ENCODE data around the gene EIF4H.

The EIF4H gene

DNA sequence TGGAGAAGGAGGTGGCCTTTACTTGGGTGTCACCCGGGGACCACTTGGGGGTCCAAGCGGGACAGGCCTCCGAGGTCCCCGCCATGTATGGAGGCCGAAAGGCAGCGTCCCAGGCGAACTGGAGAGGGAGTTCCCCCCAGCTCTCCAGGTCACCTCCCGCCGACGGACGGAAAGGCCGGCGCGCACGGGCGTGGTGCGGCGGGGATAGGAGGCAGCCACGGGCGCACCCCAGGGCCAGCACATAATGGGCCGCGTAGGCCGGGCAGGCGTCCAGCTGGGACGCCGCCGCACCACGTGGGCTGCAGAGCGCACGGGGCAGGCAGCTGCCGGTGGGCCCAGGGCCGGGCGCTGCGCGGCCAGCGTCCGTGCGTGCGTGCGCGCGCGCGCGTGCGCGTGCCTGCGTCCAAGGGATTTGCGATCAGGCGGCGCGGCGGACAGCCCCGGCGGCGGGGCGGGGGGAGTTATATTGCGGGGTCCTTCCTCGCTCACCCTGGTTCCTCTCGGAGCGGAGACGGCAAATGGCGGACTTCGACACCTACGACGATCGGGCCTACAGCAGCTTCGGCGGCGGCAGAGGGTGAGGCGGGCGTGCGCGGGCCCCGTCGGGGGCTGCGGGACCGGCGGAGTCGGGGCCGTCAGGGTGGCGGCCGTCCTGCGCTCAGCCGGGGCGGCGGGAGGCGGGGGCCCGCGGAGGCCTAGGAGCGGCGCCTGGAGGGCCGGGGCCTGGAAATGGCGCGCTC, at the start of gene EIF4H:
TSS of gene EIF4H (plus strand) at position 491 of the 740 bp plus-strand sequence. CDS start at position 519, 28 bp downstream.
- Histone ChIP-seq H3K4me3 (peak within 1 kb of the TSS; percentile 98), H3K27me3 (no peaks in the 10 kb centered on the region), H3K27ac (peak within 1 kb of the TSS; percentile 97 to 98), H3K9me3 (no peaks in the 10 kb centered on the region), H3K36me3 (peaks cover 0 to 6% (median 0%) of the 10 kb centered on the region in 3 donors), H3K4me1 (peaks cover 0 to 49% (median 35%) of the 10 kb centered on the region in 4 donors)
- DNase-seq, result peak; percentile 94 to 98
- TF ChIP-seq, protein P1, sequence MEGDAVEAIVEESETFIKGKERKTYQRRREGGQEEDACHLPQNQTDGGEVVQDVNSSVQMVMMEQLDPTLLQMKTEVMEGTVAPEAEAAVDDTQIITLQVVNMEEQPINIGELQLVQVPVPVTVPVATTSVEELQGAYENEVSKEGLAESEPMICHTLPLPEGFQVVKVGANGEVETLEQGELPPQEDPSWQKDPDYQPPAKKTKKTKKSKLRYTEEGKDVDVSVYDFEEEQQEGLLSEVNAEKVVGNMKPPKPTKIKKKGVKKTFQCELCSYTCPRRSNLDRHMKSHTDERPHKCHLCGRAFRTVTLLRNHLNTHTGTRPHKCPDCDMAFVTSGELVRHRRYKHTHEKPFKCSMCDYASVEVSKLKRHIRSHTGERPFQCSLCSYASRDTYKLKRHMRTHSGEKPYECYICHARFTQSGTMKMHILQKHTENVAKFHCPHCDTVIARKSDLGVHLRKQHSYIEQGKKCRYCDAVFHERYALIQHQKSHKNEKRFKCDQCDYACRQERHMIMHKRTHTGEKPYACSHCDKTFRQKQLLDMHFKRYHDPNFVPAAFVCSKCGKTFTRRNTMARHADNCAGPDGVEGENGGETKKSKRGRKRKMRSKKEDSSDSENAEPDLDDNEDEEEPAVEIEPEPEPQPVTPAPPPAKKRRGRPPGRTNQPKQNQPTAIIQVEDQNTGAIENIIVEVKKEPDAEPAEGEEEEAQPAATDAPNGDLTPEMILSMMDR (IDR thresholded peaks at IDR 0.05), result no peak
- intact Hi-C loops (cut with DNase I; ENCODE audit: low total_unique reads), result no loop called here

DNA sequence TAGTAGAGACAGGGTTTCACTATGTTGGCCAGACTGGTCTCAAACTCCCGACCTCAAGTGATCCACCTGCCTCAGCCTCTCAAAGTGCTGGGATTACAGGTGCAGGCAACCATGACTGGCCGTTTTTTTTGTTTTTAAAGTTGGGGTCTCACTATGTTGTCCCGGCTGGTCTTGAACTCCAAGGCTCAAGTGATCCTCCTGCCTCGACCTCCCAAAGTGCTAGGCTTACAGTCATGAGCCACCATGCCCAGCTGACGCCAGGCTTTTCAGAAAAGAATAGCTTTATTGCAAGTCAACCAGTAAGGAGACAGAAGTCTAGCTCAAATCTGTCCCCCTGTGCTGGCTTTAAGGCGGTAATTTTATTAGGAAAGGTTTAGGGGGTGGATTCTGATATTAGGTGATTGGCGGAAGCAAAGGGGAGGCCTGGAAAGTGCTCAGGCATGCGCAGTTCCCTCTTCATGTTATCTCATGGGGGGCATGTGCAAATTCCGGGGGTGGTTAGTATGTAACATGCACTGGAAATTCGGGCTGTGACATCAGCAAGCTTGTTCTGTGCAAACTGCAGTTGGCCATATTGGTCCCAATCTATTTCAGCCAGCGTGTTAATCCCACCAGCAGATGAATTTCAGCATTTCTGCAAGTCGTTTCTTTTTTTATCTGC, 47.8 kb upstream of the EIF4H start:
- no peak overlapping the region for H3K4me3 ChIP-seq
- peaks cover 0 to 14% (median 6%) of the 10 kb centered on the region in 3 donors for H3K36me3 ChIP-seq
- no peak overlapping the region for H3K27ac ChIP-seq
- H3K9me3 ChIP-seq, result no peaks in the 10 kb centered on the region
- no peaks in the 10 kb centered on the region for H3K27me3 ChIP-seq
- intact Hi-C loops (cut with DNase I; ENCODE audit: low total_unique reads), result no loop called here
- no peaks in the 10 kb centered on the region for H3K4me1 ChIP-seq
- no peak for DNase-seq
- TF ChIP-seq, protein P1 (IDR thresholded peaks at IDR 0.05), result no peak

- H3K9me3 ChIP-seq, result no peaks in the 10 kb centered on the region
- H3K36me3 ChIP-seq, result no peaks in the 10 kb centered on the region
- H3K27ac ChIP-seq, result no peak overlapping the region
- H3K27me3 ChIP-seq, result peaks cover 0 to 2% of the 10 kb centered on the region in 2 donors
- intact Hi-C loops (cut with DNase I; ENCODE audit: low total_unique reads), result no loop called here
- TF ChIP-seq, protein P1 (IDR thresholded peaks at IDR 0.05), result no peak
- no peak for DNase-seq
- no peak overlapping the region for H3K4me3 ChIP-seq
- H3K4me1 ChIP-seq, result no peaks in the 10 kb centered on the region
Measured at GRCh38 chr7:74129887-74130286, 44.3 kb upstream of the EIF4H start.

- no peaks in the 10 kb centered on the region for H3K9me3 ChIP-seq
- no peak overlapping the region for H3K27ac ChIP-seq
- H3K4me3 ChIP-seq, result no peak overlapping the region
- H3K36me3 ChIP-seq, result no peaks in the 10 kb centered on the region
- TF ChIP-seq, protein P1 (IDR thresholded peaks at IDR 0.05), result no peak
- DNase-seq, result no peak
- peaks cover 0 to 2% of the 10 kb centered on the region in 2 donors for H3K27me3 ChIP-seq
- intact Hi-C loops (cut with DNase I; ENCODE audit: low total_unique reads), result no loop called here
- H3K4me1 ChIP-seq, result no peaks in the 10 kb centered on the region
Measured at GRCh38 chr7:74130518-74130917, 43.6 kb upstream of the EIF4H start.

DNA sequence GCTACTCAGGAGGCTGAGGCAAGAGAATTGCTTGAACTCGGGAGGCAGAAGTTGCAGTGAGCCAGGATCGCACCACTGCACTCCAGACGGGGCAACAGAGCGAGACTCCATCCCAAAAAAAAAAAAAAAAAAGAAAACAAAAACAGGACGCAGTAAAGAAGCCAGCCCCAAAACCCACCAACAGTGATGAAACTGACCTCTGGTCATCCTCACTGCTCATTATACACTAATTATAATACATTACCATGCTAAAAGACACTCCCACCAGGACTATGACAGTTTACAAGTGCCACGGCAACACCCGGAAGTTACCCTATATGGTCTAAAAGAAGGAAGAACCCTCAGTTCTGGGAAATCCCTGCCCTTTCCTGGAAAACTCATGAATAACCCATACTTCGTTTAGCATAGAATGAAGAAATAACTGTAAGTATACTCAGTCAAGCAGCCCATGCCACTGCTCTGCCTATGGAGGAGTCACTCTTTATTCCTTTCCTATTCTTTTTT, 40.0 kb upstream of the EIF4H start:
- no peak overlapping the region for H3K27ac ChIP-seq

More for the DNA sequence above, 40.0 kb upstream of the EIF4H start:
- H3K4me3 ChIP-seq, result no peak overlapping the region
- no peaks in the 10 kb centered on the region for H3K4me1 ChIP-seq
- no peaks in the 10 kb centered on the region for H3K36me3 ChIP-seq
- H3K27me3 ChIP-seq, result peaks cover 0 to 2% of the 10 kb centered on the region in 2 donors
- DNase-seq, result no peak
- no peaks in the 10 kb centered on the region for H3K9me3 ChIP-seq
- TF ChIP-seq, protein P1 (IDR thresholded peaks at IDR 0.05), result no peak
- intact Hi-C loops (cut with DNase I; ENCODE audit: low total_unique reads), result no loop called here

All from tibial artery (tissue), 4 donors.